ENCODE measurements around the gene VRK2.
"Not testable (repeated sequence)": the region's sequence is repeated elsewhere in the genome, so short reads cannot be mapped to it uniquely, and the experiment has no call there.

Gene VRK2

DNA sequence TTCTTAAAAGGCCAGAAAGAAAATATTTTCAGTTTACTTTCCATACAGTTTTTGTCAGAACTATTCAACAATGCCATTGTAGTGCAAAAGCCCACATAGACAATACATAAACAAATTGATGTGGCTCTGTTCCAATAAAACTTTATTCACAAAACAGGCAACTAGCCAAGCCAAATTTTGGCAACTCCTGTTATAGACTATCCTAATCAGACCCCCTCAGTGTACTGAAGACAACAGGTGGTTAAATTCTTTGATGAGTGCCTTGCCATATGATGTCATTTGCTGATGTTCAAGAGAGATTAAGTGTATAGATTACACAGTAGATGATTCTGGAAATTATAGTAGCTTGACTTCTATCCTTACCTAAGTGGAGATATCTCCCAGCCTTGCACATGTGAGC, 111.1 kb downstream of the VRK2 start:
- no peak for TF ChIP-seq CTCF (IDR thresholded peaks at IDR 0.05)
- no peak for DNase-seq (ENCODE audit: low spot score)
- Histone ChIP-seq H3K27ac (no peak overlapping the region), H3K4me3 (no peak overlapping the region)

DNA sequence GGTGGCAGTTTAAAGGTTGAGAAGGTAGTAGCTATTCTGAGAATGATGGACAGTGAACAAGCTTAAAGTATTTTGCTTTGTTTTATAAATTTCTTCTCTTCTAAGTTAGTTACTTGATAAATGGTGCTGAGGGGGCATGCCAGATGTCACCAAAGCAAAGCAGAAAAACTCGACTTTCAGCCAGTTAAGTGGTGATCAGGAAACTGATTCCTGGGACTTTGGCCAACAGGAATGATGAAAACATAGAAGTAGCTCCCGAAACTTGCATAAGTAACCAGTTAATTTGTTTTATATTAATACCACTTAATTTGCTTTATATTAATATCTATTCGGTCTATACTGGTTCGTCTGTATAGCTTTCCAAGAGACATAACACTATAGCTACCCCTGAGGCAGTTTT, 111.9 kb downstream of the VRK2 start:
- Histone ChIP-seq H3K4me3 (no peak overlapping the region), H3K27ac (no peak overlapping the region)
- no peak for DNase-seq (ENCODE audit: low spot score)
- no peak for TF ChIP-seq CTCF (IDR thresholded peaks at IDR 0.05)

- Histone ChIP-seq H3K4me3 (no peak overlapping the region), H3K27ac (no peak overlapping the region)
- no peak for DNase-seq (ENCODE audit: low spot score)
- no peak for TF ChIP-seq CTCF (IDR thresholded peaks at IDR 0.05)
Measured at GRCh38 chr2:58163913-58164312, 117.3 kb downstream of the VRK2 start.

GRCh38 chr2:58168130-58168529, 121.5 kb downstream of the VRK2 start:
- H3K27ac ChIP-seq; DNase-seq (ENCODE audit: low spot score); H3K4me3 ChIP-seq: not testable (repeated sequence)

DNA sequence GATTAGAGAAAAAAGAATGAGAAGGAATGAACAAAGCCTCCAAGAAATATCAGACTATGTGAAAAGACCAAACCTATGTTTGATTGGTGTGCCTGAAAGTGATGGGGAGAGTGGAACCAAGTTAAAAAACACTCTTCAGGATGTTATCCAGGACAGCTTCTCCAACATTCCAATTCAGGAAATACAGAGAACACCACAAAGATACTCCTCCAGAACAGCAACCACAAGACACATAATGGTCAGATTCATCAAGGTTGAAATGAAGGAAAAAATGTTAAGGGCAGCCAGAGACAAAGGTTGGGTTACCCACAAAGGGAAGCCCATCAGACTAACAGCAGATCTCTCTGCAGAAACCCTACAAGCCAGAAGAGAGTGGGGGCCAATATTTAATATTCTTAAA, 123.2 kb downstream of the VRK2 start:
- not testable (repeated sequence) for DNase-seq (ENCODE audit: low spot score); H3K27ac ChIP-seq; H3K4me3 ChIP-seq

DNA sequence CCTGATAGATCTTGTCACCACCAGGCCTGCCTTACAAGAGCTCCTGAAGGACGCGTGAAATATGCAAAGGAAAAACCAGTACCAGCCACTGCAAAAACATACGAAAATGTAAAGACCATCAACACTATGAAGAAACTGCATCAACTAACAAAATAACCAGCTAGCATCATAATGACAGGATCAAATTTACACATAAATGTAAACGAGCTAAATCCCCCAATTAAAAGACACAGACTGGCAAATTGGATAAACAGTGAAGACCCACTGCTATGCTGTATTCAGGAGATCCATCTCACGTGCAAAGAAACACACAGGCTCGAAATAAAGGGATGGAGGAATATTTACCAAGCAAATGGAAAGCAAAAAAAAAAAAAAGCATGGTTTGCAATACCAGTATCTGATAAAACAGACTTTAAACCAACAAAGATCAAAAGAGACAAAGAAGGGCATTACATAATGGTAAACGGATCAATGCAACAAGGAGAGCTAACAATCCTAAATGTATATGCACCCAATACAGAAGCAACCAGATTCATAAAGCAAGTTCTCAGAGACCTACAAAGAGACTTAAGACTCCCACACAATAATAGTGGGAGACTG, 123.8 kb downstream of the VRK2 start:
- DNase-seq (ENCODE audit: low spot score); H3K4me3 ChIP-seq; H3K27ac ChIP-seq: not testable (repeated sequence)

GRCh38 chr2:58171831-58172230, 125.2 kb downstream of the VRK2 start:
- not testable (repeated sequence) for H3K27ac ChIP-seq; DNase-seq (ENCODE audit: low spot score)

GRCh38 chr2:58177187-58177586, 130.6 kb downstream of the VRK2 start:
- H3K4me3 ChIP-seq; H3K27ac ChIP-seq; DNase-seq (ENCODE audit: low spot score): not testable (repeated sequence)

More at GRCh38 chr2:58171831-58172230, 125.2 kb downstream of the VRK2 start:
- not testable (repeated sequence) for H3K4me3 ChIP-seq

GRCh38 chr2:58180175-58180574, 133.6 kb downstream of the VRK2 start:
- H3K4me3 ChIP-seq; DNase-seq (ENCODE audit: low spot score); H3K27ac ChIP-seq: not testable (repeated sequence)

DNA sequence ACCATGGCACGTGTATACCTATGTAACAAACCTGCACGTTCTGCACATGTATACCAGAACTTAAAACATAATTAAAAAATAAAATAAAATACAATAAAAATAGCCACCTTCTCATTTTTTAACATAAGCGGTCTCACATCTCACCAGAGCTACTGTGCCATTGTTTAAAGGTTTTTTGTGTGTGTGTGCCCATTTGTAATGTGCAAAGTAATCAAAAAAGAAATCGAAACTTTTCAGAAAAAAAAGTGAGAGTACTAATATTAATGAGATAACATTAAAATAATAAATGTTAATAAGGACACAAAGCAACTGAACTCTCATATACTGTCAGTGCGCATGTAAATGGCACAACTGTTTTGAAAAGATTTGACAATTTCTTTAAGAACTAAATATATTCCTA, 134.0 kb downstream of the VRK2 start:
- Histone ChIP-seq H3K4me3 (no peak overlapping the region), H3K27ac (no peak overlapping the region)
- no peak for DNase-seq (ENCODE audit: low spot score)
- TF ChIP-seq CTCF (IDR thresholded peaks at IDR 0.05), result no peak
